CD4-positive, alpha-beta T cell treated with Interferon gamma for 1 hour (primary cell): ENCODE data around the gene ELP2.
A peak's percentile ranks its signal among the peaks of the same experiment; 100 is the strongest.
"Not testable (repeated sequence)": the region's sequence is repeated elsewhere in the genome, so short reads cannot be mapped to it uniquely, and the experiment has no call there.

Experiments used
- DNase-seq: peaks from one replicate; pipeline ENCODE4 v3.0.0-alpha.2; 2020

ELP2 gene

GRCh38 chr18:36160959-36161371 lies 31.3 kb downstream of the ELP2 start:
- no peak for DNase-seq

- DNase-seq = no peak
Measured at GRCh38 chr18:36162981-36163380, 33.3 kb downstream of the ELP2 start.

GRCh38 chr18:36167692-36168218 lies 38.1 kb downstream of the ELP2 start:
- no peak for DNase-seq

- not testable (repeated sequence) for DNase-seq
Measured at GRCh38 chr18:36168296-36168695, 38.6 kb downstream of the ELP2 start.

GRCh38 chr18:36169938-36170337 lies 40.2 kb downstream of the ELP2 start:
- DNase-seq = no peak

- DNase-seq = no peak
Measured at GRCh38 chr18:36175481-36175880, 45.8 kb downstream of the ELP2 start.

GRCh38 chr18:36176177-36176584 lies 46.5 kb downstream of the ELP2 start:
- DNase-seq = no peak

GRCh38 chr18:36176711-36177110 lies 47.0 kb downstream of the ELP2 start:
- DNase-seq = no peak

- DNase-seq = no peak
Measured at GRCh38 chr18:36177913-36178312, 48.2 kb downstream of the ELP2 start.

GRCh38 chr18:36179562-36180355 lies 50.1 kb downstream of the ELP2 start:
- no peak for DNase-seq

- no peak for DNase-seq
Measured at GRCh38 chr18:36181441-36181840, 51.7 kb downstream of the ELP2 start.

- DNase-seq = no peak
Measured at GRCh38 chr18:36181898-36182506, 52.3 kb downstream of the ELP2 start.

GRCh38 chr18:36183033-36183432 lies 53.3 kb downstream of the ELP2 start:
- no peak for DNase-seq

GRCh38 chr18:36183987-36184386 lies 54.3 kb downstream of the ELP2 start:
- DNase-seq = no peak

GRCh38 chr18:36185157-36185556 lies 55.5 kb downstream of the ELP2 start:
- no peak for DNase-seq

GRCh38 chr18:36185901-36186460 lies 56.3 kb downstream of the ELP2 start:
- no peak for DNase-seq

- no peak for DNase-seq
Measured at GRCh38 chr18:36186461-36187192, 56.9 kb downstream of the ELP2 start.

- DNase-seq = peak; percentile 16
Measured at GRCh38 chr18:36187193-36187825, 57.6 kb downstream of the ELP2 start, which contains the start of gene MOCOS. MOCOS (plus strand) TSS chr18:36187497; CDS start chr18:36187540, 43 bp downstream.

GRCh38 chr18:36187826-36188721 lies 58.4 kb downstream of the ELP2 start:
- no peak for DNase-seq

GRCh38 chr18:36188916-36189315 lies 59.2 kb downstream of the ELP2 start:
- DNase-seq = no peak

GRCh38 chr18:36189486-36189885 lies 59.8 kb downstream of the ELP2 start:
- DNase-seq = no peak

- no peak for DNase-seq
Measured at GRCh38 chr18:36191286-36191685, 61.6 kb downstream of the ELP2 start.
